HepG2 (cell line): ENCODE measurements around the gene SLC2A5. TPM values are rescaled to one million over a fixed set of nuclear protein-coding genes. Genes with fewer than 3 reads are reported as not detected.

Experiments
- ATAC-seq: fragments of 200-7000 bp; cut with Tn5 transposase; 3 replicates; pipeline ENCODE4 v1.9.1; 2020; ENCODE audit warnings: mild to moderate bottlenecking, moderate library complexity
- BruUV-seq: library from RNA; stranded (reverse); fragments of 400-500 nt; replicated peaks from 2 replicates; lab custom pipeline; 2021; lab: Mats Ljungman, UMichigan
- CTCF ChIA-PET: fragments of 300-600 bp; formaldehyde crosslinking; extraction: SDS; loops from one replicate; lab custom pipeline; 2021; ENCODE audit warnings: low total read pairs, inconsistent platforms, low intra/inter-chr PET ratio; lab: Yijun Ruan, JAX
- POLR2A ChIA-PET: fragments of 350-600 bp; sonication (Branson Sonifier 250); formaldehyde crosslinking; loops from one replicate; lab custom pipeline; 2020; ENCODE audit warnings: antibody characterized with exemption, inconsistent platforms; lab: Yijun Ruan, JAX
- DNase-seq: peaks from one replicate; pipeline ENCODE4 v3.0.0-alpha.2; 2015; ENCODE audit warnings: low spot score
- FAIRE-seq: peaks from 3 replicates; lab custom pipeline; 2011; peaks lifted over from hg19 to GRCh38; lab: Jason Lieb, UNC
- H2AFZ ChIP-seq: one replicate; pipeline ENCODE4 v1.6.1; 2011; ENCODE audit warnings: low read length, inconsistent platforms
- H3K27ac ChIP-seq: fragments of 300-600 bp; 3 replicates; pipeline ENCODE4 v1.8.0; 2011; ENCODE audit warnings: mixed run types, mild to moderate bottlenecking, mixed read lengths, low read length, inconsistent platforms; ENCODE audit not compliant: insufficient read depth; ENCODE audit errors: extremely low read length
- H3K27me3 ChIP-seq, 2 experiments: fragments of 200-600 bp in 1 of 2; 2 replicates in 1 of 2; 3 replicates in 1 of 2; pipeline versions ENCODE4 v1.6.0 to v1.8.0; 2011; ENCODE audit warnings: low read length in 2 of 2, mild to moderate bottlenecking in 2 of 2, moderate library complexity in 2 of 2, inconsistent platforms in 1 of 2; ENCODE audit not compliant: insufficient read depth in 2 of 2, control insufficient read depth in 1 of 2
- H3K36me3 ChIP-seq, 2 experiments: fragments of 200-600 bp in 1 of 2; replicated peaks in 1 of 2; 2 replicates in 1 of 2; 3 replicates in 1 of 2; pipeline versions ENCODE4 v1.5.1 to v1.8.0; 2011; ENCODE audit warnings: low read length in 2 of 2, inconsistent platforms in 1 of 2; ENCODE audit not compliant: insufficient read depth in 2 of 2, control insufficient read depth in 1 of 2
- H3K4me1 ChIP-seq: 2 replicates; pipeline ENCODE4 v1.5.1; 2012; ENCODE audit warnings: low read length, inconsistent platforms; ENCODE audit not compliant: insufficient read depth
- H3K4me2 ChIP-seq: 2 replicates; pipeline ENCODE4 v1.6.0; 2011; ENCODE audit warnings: low read depth, low read length, inconsistent platforms
- H3K4me3 ChIP-seq, 3 experiments: fragments of 200-600 bp in 1 of 3; sonication (generic), shearing (Covaris generic) in 1 of 3; replicated peaks in 1 of 3; 2 replicates each; pipeline ENCODE4 v1.5.1; 2011 to 2016; ENCODE audit warnings: low read length in 3 of 3, inconsistent platforms in 2 of 3, low read depth in 2 of 3, mild to moderate bottlenecking in 2 of 3, control low read depth in 1 of 3, mixed read lengths in 1 of 3; ENCODE audit not compliant: insufficient read depth in 1 of 3
- H3K79me2 ChIP-seq: one replicate; pipeline ENCODE4 v1.6.1; 2011; ENCODE audit warnings: low read length, inconsistent platforms; ENCODE audit not compliant: insufficient read depth
- H3K9ac ChIP-seq: 2 replicates; pipeline ENCODE4 v1.6.0; 2011; ENCODE audit warnings: mild to moderate bottlenecking, low read depth, low read length, inconsistent platforms; ENCODE audit not compliant: insufficient read depth
- H3K9me3 ChIP-seq: 2 replicates; pipeline ENCODE4 v1.5.1; 2012; ENCODE audit warnings: mild to moderate bottlenecking, low read length
- H4K20me1 ChIP-seq: 2 replicates; pipeline ENCODE4 v1.6.0; 2011; ENCODE audit warnings: inconsistent platforms, mild to moderate bottlenecking, low read length, moderate library complexity; ENCODE audit not compliant: insufficient read depth
- TEAD3 ChIP-seq: optimal IDR thresholded peaks from 2 replicates; pipeline ENCODE3; 2016; ENCODE audit warnings: borderline replicate concordance
- ZNF121 ChIP-seq: sonication (generic); formaldehyde crosslinking; IDR thresholded peaks from 2 replicates; pipeline ENCODE4 v1.5.0; 2020; ENCODE audit warnings: mild to moderate bottlenecking, missing genetic modification reagents
- WGBS: methylation state at CpG from one replicate; pipeline ENCODE4 v1.1.6; 2017; ENCODE audit warnings: low lambda C conversion rate; 5-methylcytosine and 5-hydroxymethylcytosine counted together
- in situ Hi-C: cut with HindIII; loops from 2 replicates; pipeline ENCODE4 v1.10.0; 2017; ENCODE audit warnings: low pct_unique_long_range_greater_than_20kb; ENCODE audit not compliant: extremely low pct_ligation_motif_present
- intact Hi-C: fragments of 100-400 bp; cut with micrococcal nuclease; formaldehyde crosslinking; loops from one replicate; pipeline ENCODE4 v1.10.0; 2022; ENCODE audit not compliant: unreplicated experiment
- polyA plus RNA-seq, 8 experiments: library from polyadenylated mRNA; depleted of rRNA in 3 of 8; stranded (reverse) in 7 of 8; unstranded in 1 of 8; fragments of >200 nt; fragmentation: Illumina TruSeq in 4 of 8; extraction: Trizol in 4 of 8; gene quantifications; 2 replicates each; pipeline versions ENCODE4 v1.2.1 to v1.2.3, GENCODE V29; 2011 to 2016; ENCODE audit warnings: low read depth in 4 of 8, missing spikeins in 1 of 8, mixed read lengths in 1 of 8; ENCODE audit not compliant: insufficient read depth in 1 of 8
- total RNA-seq, 5 experiments: library from RNA; depleted of rRNA; stranded (reverse); fragments of >200 nt; fragmentation: Illumina TruSeq; extraction: Trizol; gene quantifications; 2 replicates each; pipeline ENCODE4 v1.2.3, GENCODE V29; 2016; ENCODE audit warnings: low read depth in 1 of 5
- TF ChIP-seq, protein P1 (sequence below): sonication (generic); formaldehyde crosslinking; IDR thresholded peaks from 2 replicates; pipeline ENCODE4 v1.5.0; 2020; ENCODE audit warnings: missing genetic modification reagents, mild to moderate bottlenecking, borderline replicate concordance
- TF ChIP-seq, protein P2 (sequence below): sonication (generic); formaldehyde crosslinking; IDR thresholded peaks from 2 replicates; pipeline ENCODE4 v1.4.0; 2020; ENCODE audit warnings: missing genetic modification reagents, mild to moderate bottlenecking, borderline replicate concordance
- TF ChIP-seq, protein P3 (sequence below): sonication (generic); formaldehyde crosslinking; IDR thresholded peaks from 2 replicates; pipeline ENCODE4 v1.5.0; 2020; ENCODE audit warnings: mild to moderate bottlenecking, missing genetic modification reagents

SLC2A5 gene
- total and polyA plus RNA-seq, 2 of the 13 experiments (the other 11 are each of a cell fraction or from before 2014, with no cell fraction given), result 0.04 to 0.54 TPM

- peaks cover 4 to 12% of the 10 kb centered on the region in 2 experiments; a peak in 4 of 5 replicates for H3K27me3 ChIP-seq
- FAIRE-seq, result no peak
- H2AFZ ChIP-seq, result no peak overlapping the region
- no peaks in the 10 kb centered on the region for H4K20me1 ChIP-seq
- H3K9me3 ChIP-seq, result no peaks in the 10 kb centered on the region
- no peaks in the 10 kb centered on the region for H3K79me2 ChIP-seq
- ChIA-PET CTCF (interaction anchor here (1.2 to 2.2 kb wide), 3 partner anchors 41 to 86 kb away, joined by 3 to 27 read pairs (median 7); no protein-coding TSS in a partner anchor), POLR2A (interaction anchor here (0.8 kb wide), 1 partner anchor 142 kb away, joined by 6 read pairs; no protein-coding TSS in a partner anchor)
- intact Hi-C loops (loop anchor here (2.0 kb wide), 1 partner anchor 97 kb away; no protein-coding TSS in a partner anchor), in situ Hi-C loops (no loop called here)
- no peak for ATAC-seq
- peaks cover 58% of the 10 kb centered on the region for H3K4me1 ChIP-seq
- H3K4me2 ChIP-seq, result peak overlapping the region; percentile 86
- WGBS, result 62% methylated on average over 8 of the region's 11 CpGs
- BruUV-seq, result no TSS peak
- TF ChIP-seq ZNF121 (CRISPR knock-in tag) (peak; percentile 52; the same call in 1 of the 2 replicates), TEAD3 (CRISPR knock-in tag) (peak; percentile 49)
- TF ChIP-seq, protein P1, sequence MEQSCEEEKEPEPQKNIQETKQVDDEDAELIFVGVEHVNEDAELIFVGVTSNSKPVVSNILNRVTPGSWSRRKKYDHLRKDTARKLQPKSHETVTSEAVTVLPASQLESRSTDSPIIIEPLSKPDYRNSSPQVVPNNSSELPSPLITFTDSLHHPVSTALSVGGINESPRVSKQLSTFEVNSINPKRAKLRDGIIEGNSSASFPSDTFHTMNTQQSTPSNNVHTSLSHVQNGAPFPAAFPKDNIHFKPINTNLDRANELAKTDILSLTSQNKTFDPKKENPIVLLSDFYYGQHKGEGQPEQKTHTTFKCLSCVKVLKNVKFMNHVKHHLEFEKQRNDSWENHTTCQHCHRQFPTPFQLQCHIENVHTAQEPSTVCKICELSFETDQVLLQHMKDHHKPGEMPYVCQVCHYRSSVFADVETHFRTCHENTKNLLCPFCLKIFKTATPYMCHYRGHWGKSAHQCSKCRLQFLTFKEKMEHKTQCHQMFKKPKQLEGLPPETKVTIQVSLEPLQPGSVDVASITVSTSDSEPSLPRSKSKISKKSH, result no peak
- TF ChIP-seq, protein P2, sequence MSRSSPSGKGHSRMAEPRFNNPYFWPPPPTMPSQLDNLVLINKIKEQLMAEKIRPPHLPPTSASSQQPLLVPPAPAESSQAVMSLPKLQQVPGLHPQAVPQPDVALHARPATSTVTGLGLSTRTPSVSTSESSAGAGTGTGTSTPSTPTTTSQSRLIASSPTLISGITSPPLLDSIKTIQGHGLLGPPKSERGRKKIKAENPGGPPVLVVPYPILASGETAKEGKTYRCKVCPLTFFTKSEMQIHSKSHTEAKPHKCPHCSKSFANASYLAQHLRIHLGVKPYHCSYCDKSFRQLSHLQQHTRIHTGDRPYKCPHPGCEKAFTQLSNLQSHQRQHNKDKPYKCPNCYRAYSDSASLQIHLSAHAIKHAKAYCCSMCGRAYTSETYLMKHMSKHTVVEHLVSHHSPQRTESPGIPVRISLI (CRISPR knock-in tag), result peak; percentile 68; the same call in 1 of the 2 replicates
- TF ChIP-seq, protein P3, sequence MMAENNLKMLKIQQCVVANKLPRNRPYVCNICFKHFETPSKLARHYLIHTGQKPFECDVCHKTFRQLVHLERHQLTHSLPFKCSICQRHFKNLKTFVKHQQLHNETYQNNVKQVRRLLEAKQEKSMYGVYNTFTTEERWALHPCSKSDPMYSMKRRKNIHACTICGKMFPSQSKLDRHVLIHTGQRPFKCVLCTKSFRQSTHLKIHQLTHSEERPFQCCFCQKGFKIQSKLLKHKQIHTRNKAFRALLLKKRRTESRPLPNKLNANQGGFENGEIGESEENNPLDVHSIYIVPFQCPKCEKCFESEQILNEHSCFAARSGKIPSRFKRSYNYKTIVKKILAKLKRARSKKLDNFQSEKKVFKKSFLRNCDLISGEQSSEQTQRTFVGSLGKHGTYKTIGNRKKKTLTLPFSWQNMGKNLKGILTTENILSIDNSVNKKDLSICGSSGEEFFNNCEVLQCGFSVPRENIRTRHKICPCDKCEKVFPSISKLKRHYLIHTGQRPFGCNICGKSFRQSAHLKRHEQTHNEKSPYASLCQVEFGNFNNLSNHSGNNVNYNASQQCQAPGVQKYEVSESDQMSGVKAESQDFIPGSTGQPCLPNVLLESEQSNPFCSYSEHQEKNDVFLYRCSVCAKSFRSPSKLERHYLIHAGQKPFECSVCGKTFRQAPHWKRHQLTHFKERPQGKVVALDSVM (CRISPR knock-in tag), result peak; percentile 97
- H3K4me3 ChIP-seq, result peak overlapping the region in 1 of 3 experiments; percentile 62; a peak in 1 of 6 replicates
- H3K9ac ChIP-seq, result no peak overlapping the region
- H3K36me3 ChIP-seq, result no peaks in the 10 kb centered on the region
- DNase-seq, result no peak
- H3K27ac ChIP-seq, result no peak overlapping the region
Measured at GRCh38 chr1:9004031-9004699, 65.3 kb downstream of the SLC2A5 start.
